Activated gamma-delta T cell treated with Interleukin-2 at 50 U/mL for 16 hours (primary cell): ENCODE measurements around the gene GDA.

ENCODE experiments used
- DNase-seq: peaks from one replicate; pipeline ENCODE4 v3.0.0-alpha.2; 2020

GDA gene

GRCh38 chr9:72151104-72151503 is 1.9 kb downstream of the GDA start:
- DNase-seq = no peak

- no peak for DNase-seq
Observed at GRCh38 chr9:72154468-72155285, 5.4 kb downstream of the GDA start.

- DNase-seq = no peak
Observed at GRCh38 chr9:72155301-72155700, 6.1 kb downstream of the GDA start.

- DNase-seq = no peak
Observed at GRCh38 chr9:72156586-72156985, 7.3 kb downstream of the GDA start.

GRCh38 chr9:72158680-72159079 is 9.4 kb downstream of the GDA start:
- DNase-seq = no peak

- no peak for DNase-seq
Observed at GRCh38 chr9:72160446-72161123, 11.3 kb downstream of the GDA start.

- DNase-seq = no peak
Observed at GRCh38 chr9:72165326-72165725, 16.1 kb downstream of the GDA start.

GRCh38 chr9:72165821-72166547 is 16.7 kb downstream of the GDA start:
- no peak for DNase-seq

GRCh38 chr9:72168075-72168474 is 18.8 kb downstream of the GDA start:
- no peak for DNase-seq

GRCh38 chr9:72169178-72169577 is 19.9 kb downstream of the GDA start:
- no peak for DNase-seq

- no peak for DNase-seq
Observed at GRCh38 chr9:72173080-72173479, 23.8 kb downstream of the GDA start.

GRCh38 chr9:72185561-72185960 is 36.3 kb downstream of the GDA start:
- DNase-seq = no peak

GRCh38 chr9:72187121-72187695 is 38.0 kb downstream of the GDA start:
- no peak for DNase-seq

GRCh38 chr9:72188232-72188631 is 39.0 kb downstream of the GDA start:
- no peak for DNase-seq

GRCh38 chr9:72193478-72193881 is 44.2 kb downstream of the GDA start:
- no peak for DNase-seq

GRCh38 chr9:72199238-72199637 is 50.0 kb downstream of the GDA start:
- no peak for DNase-seq

- no peak for DNase-seq
Observed at GRCh38 chr9:72200452-72200851, 51.2 kb downstream of the GDA start.

- no peak for DNase-seq
Observed at GRCh38 chr9:72202009-72202408, 52.8 kb downstream of the GDA start.

- no peak for DNase-seq
Observed at GRCh38 chr9:72203205-72203803, 54.1 kb downstream of the GDA start.

- no peak for DNase-seq
Observed at GRCh38 chr9:72204062-72204461, 54.8 kb downstream of the GDA start.

GRCh38 chr9:72205513-72205912 is 56.3 kb downstream of the GDA start:
- DNase-seq = no peak

GRCh38 chr9:72207278-72207677 is 58.0 kb downstream of the GDA start:
- DNase-seq = no peak

- no peak for DNase-seq
Observed at GRCh38 chr9:72210522-72210921, 61.3 kb downstream of the GDA start.
